Amniotic epithelial cell (primary cell): ENCODE results near the gene PPM1B.
"Not testable (repeated sequence)": the region's sequence is repeated elsewhere in the genome, so short reads cannot be mapped to it uniquely, and the experiment has no call there.

Experiments used
- DNase-seq: peaks from one replicate; pipeline ENCODE4 v3.0.0-alpha.2; 2010; ENCODE audit warnings: low read depth

Gene PPM1B

GRCh38 chr2:44200759-44201158 lies 32.1 kb downstream of the PPM1B start:
- no peak for DNase-seq

GRCh38 chr2:44201648-44202165 lies 33.0 kb downstream of the PPM1B start:
- DNase-seq: peak; percentile 39

- no peak for DNase-seq
These were observed 34.9 kb downstream of the PPM1B start for GRCh38 chr2:44203542-44203941.

- DNase-seq: no peak
These were observed 36.5 kb downstream of the PPM1B start for GRCh38 chr2:44205169-44205568.

- no peak for DNase-seq
These were observed 38.4 kb downstream of the PPM1B start for GRCh38 chr2:44207102-44207501.

GRCh38 chr2:44207648-44208047 lies 39.0 kb downstream of the PPM1B start:
- DNase-seq: peak; percentile 31

GRCh38 chr2:44210362-44210761 lies 41.7 kb downstream of the PPM1B start:
- DNase-seq: no peak

- DNase-seq: no peak
These were observed 42.5 kb downstream of the PPM1B start for GRCh38 chr2:44211183-44211582.

- no peak for DNase-seq
These were observed 43.6 kb downstream of the PPM1B start for GRCh38 chr2:44212302-44212701.

GRCh38 chr2:44215827-44216226 lies 47.2 kb downstream of the PPM1B start:
- no peak for DNase-seq

- no peak for DNase-seq
These were observed 50.1 kb downstream of the PPM1B start for GRCh38 chr2:44218771-44219170.

- DNase-seq: no peak
These were observed 58.1 kb downstream of the PPM1B start for GRCh38 chr2:44226753-44227152.

GRCh38 chr2:44230378-44230777 lies 61.7 kb downstream of the PPM1B start:
- no peak for DNase-seq

- peak; percentile 75 for DNase-seq
These were observed 64.9 kb downstream of the PPM1B start for GRCh38 chr2:44233450-44234128.

GRCh38 chr2:44237221-44237620 lies 68.5 kb downstream of the PPM1B start:
- no peak for DNase-seq

GRCh38 chr2:44242904-44243303 lies 74.2 kb downstream of the PPM1B start:
- DNase-seq: peak; percentile 29

- peak; percentile 67 for DNase-seq
These were observed 75.6 kb downstream of the PPM1B start for GRCh38 chr2:44244135-44244871.

GRCh38 chr2:44245083-44245861 lies 76.6 kb downstream of the PPM1B start:
- DNase-seq: no peak

- DNase-seq: peak; percentile 91
These were observed 77.8 kb downstream of the PPM1B start for GRCh38 chr2:44246436-44246835.

- DNase-seq: peak; percentile 64
These were observed 78.2 kb downstream of the PPM1B start for GRCh38 chr2:44246840-44247369.

GRCh38 chr2:44247924-44248323 lies 79.2 kb downstream of the PPM1B start:
- DNase-seq: no peak

- not testable (repeated sequence) for DNase-seq
These were observed 80.6 kb downstream of the PPM1B start for GRCh38 chr2:44249269-44249668.
